ENCODE data around the gene HOXD3. TPM values are rescaled to one million over a fixed set of nuclear protein-coding genes. Genes with fewer than 3 reads are reported as not detected.

Gene HOXD3
- total and polyA plus RNA-seq, 4 donors, result 1.5 to 13.4 (median 6.0) TPM

GRCh38 chr2:176112375-176113302 is 44.5 kb upstream of the HOXD3 start:
- no peak overlapping the region for H3K27ac ChIP-seq (ENCODE audit: low read depth in 1 of 2, low read length in 2 of 2)
- H3K27me3 ChIP-seq (ENCODE audit: control insufficient read depth in 1 of 2, insufficient read depth in 2 of 2, low read length in 1 of 2), result no peaks in the 10 kb centered on the region
- WGBS, 2 donors, result 11 to 13% methylated on average over 40 of the region's 40 CpGs
- no peaks in the 10 kb centered on the region for H3K36me3 ChIP-seq (ENCODE audit: control insufficient read depth in 1 of 2, insufficient read depth in 2 of 2, low read length in 1 of 2)
- H3K4me1 ChIP-seq (ENCODE audit: control insufficient read depth in 1 of 2, insufficient read depth in 2 of 2, low read length in 2 of 2), result no peaks in the 10 kb centered on the region
- no peak for ATAC-seq (ENCODE audit: low FRiP score)
- no peak for DNase-seq
- no peaks in the 10 kb centered on the region for H3K9me3 ChIP-seq (ENCODE audit: control insufficient read depth, low read length)
- intact Hi-C loops (cut with DNase I), result no loop called here
- H3K4me3 ChIP-seq (ENCODE audit: low read length in 2 of 2), result no peak overlapping the region

DNA sequence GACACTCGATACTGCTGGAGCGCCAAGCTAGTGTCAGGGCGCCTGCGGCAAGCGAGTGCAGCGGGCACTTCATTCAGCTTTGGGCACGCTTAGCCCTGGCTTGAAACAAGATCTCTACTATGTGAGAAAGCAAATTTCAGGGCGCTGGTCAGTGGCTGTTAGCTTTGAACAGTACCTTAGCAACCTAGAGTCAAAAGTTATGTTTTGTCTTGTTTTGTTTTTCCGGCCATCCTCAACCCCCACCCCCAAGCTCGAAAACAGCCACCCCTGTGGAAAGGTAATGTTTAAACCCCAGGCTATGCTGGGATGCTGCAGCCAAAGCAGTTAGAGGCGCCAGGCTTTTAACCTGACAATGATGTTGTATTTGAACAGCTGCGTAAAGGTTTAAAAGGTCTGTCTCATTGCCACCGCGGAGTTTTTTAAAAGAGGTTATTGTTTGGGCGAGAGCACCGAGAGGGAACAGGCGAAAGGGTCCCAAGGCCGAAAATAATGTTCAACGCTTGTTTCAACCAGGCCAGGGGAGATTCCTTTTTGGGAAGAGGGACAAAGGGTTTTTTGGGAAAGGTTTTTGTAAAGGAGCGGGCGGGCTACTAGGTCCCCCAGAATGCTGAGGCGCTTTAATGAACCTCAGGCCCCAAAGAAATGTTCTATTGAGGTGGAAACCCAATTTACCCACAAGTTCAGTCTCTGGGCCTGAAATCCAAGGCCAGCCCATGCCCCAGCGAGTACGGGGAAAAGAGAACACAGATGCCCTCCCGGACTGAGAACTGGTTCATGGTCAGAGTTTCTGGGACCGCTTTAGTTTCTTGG is 42.8 kb upstream of the HOXD3 start:
- Histone ChIP-seq H3K36me3 (ENCODE audit: control insufficient read depth in 1 of 2, insufficient read depth in 2 of 2, low read length in 1 of 2) (no peaks in the 10 kb centered on the region), H3K9me3 (ENCODE audit: control insufficient read depth, low read length) (no peaks in the 10 kb centered on the region), H3K4me3 (ENCODE audit: low read length in 2 of 2) (no peak overlapping the region), H3K4me1 (ENCODE audit: control insufficient read depth in 1 of 2, insufficient read depth in 2 of 2, low read length in 2 of 2) (no peaks in the 10 kb centered on the region), H3K27ac (ENCODE audit: low read depth in 1 of 2, low read length in 2 of 2) (no peak overlapping the region), H3K27me3 (ENCODE audit: control insufficient read depth in 1 of 2, insufficient read depth in 2 of 2, low read length in 1 of 2) (no peaks in the 10 kb centered on the region)
- intact Hi-C loops (cut with DNase I), result no loop called here
- no peak for DNase-seq
- no peak for ATAC-seq (ENCODE audit: low FRiP score)
- 30 to 34% methylated on average over 26 of the region's 26 CpGs for WGBS, 2 donors

DNA sequence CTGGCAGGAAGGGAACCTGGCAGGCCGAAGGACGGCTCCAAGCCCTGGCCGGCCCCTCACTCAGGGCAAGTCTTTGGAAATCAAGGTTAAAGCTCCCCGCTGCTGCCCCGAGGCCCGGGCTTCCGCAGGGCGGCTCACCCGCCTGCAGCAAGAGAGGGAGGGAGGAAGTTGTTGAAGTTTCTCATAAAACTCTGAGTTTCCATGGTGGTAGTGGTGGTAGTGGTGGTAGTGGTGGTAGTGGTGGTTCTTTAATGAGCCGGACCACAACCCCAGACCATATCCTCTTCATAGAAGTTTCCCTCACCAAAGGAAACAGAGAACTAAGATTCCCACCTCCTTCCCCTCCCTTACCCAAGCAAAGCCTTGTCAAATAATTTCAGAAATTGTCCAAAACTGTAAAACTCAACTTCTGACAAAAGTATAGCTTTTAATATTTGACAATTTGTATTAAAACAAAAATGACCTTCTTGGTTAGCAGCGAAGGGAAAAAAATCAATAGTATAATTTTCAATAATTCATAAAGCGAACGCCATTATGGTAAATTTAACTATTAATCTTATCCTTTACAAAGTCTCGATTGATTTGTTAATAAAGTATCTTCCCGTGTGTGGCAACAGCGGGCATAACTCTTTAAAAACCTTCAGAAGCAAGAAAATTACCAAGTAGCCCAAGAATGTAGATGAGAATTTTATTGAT is 42.0 kb upstream of the HOXD3 start:
- no peak overlapping the region for H3K27ac ChIP-seq (ENCODE audit: low read depth in 1 of 2, low read length in 2 of 2)
- no peaks in the 10 kb centered on the region for H3K4me1 ChIP-seq (ENCODE audit: control insufficient read depth in 1 of 2, insufficient read depth in 2 of 2, low read length in 2 of 2)
- no peaks in the 10 kb centered on the region for H3K27me3 ChIP-seq (ENCODE audit: control insufficient read depth in 1 of 2, insufficient read depth in 2 of 2, low read length in 1 of 2)
- ATAC-seq (ENCODE audit: low FRiP score) (no peak), DNase-seq (no peak)
- no peaks in the 10 kb centered on the region for H3K9me3 ChIP-seq (ENCODE audit: control insufficient read depth, low read length)
- intact Hi-C loops (cut with DNase I), result loop anchor here in 1 of 2 donors (5.0 kb wide), 1 partner anchor 1032 kb away; no protein-coding TSS in a partner anchor
- no peaks in the 10 kb centered on the region for H3K36me3 ChIP-seq (ENCODE audit: control insufficient read depth in 1 of 2, insufficient read depth in 2 of 2, low read length in 1 of 2)
- whole genome bisulfite sequencing, 2 donors, result 36 to 42% methylated on average over 16 of the region's 16 CpGs
- no peak overlapping the region for H3K4me3 ChIP-seq (ENCODE audit: low read length in 2 of 2)

GRCh38 chr2:176115883-176116813 is 41.0 kb upstream of the HOXD3 start, which contains the start of gene HOXD10:
TSS of gene HOXD10 (plus strand) at chr2:176116778. CDS start at chr2:176116834, 56 bp downstream.
- Histone ChIP-seq H3K9me3 (ENCODE audit: control insufficient read depth, low read length) (no peaks in the 10 kb centered on the region), H3K27me3 (ENCODE audit: control insufficient read depth in 1 of 2, insufficient read depth in 2 of 2, low read length in 1 of 2) (no peaks in the 10 kb centered on the region), H3K27ac (ENCODE audit: low read depth in 1 of 2, low read length in 2 of 2) (no peak within 1 kb of the TSS), H3K4me3 (ENCODE audit: low read length in 2 of 2) (no peak within 1 kb of the TSS), H3K4me1 (ENCODE audit: control insufficient read depth in 1 of 2, insufficient read depth in 2 of 2, low read length in 2 of 2) (no peaks in the 10 kb centered on the region), H3K36me3 (ENCODE audit: control insufficient read depth in 1 of 2, insufficient read depth in 2 of 2, low read length in 1 of 2) (no peaks in the 10 kb centered on the region)
- WGBS, 2 donors, result 7% methylated on average over 54 to 66 of the region's 66 CpGs
- ATAC-seq (ENCODE audit: low FRiP score) (peak; percentile 87), DNase-seq (peak in 1 of 2 donors; percentile 89)
- intact Hi-C loops (cut with DNase I), result loop anchor here in 1 of 2 donors (5.0 kb wide), 1 partner anchor 1031 kb away; no protein-coding TSS in a partner anchor

GRCh38 chr2:176117162-176117822 is 39.8 kb upstream of the HOXD3 start:
- Histone ChIP-seq H3K27me3 (ENCODE audit: control insufficient read depth in 1 of 2, insufficient read depth in 2 of 2, low read length in 1 of 2) (no peaks in the 10 kb centered on the region), H3K27ac (ENCODE audit: low read depth in 1 of 2, low read length in 2 of 2) (no peak overlapping the region), H3K9me3 (ENCODE audit: control insufficient read depth, low read length) (no peaks in the 10 kb centered on the region), H3K36me3 (ENCODE audit: control insufficient read depth in 1 of 2, insufficient read depth in 2 of 2, low read length in 1 of 2) (no peaks in the 10 kb centered on the region), H3K4me3 (ENCODE audit: low read length in 2 of 2) (no peak overlapping the region), H3K4me1 (ENCODE audit: control insufficient read depth in 1 of 2, insufficient read depth in 2 of 2, low read length in 2 of 2) (no peaks in the 10 kb centered on the region)
- intact Hi-C loops (cut with DNase I), result loop anchor here in 1 of 2 donors (5.0 kb wide), 1 partner anchor 1030 kb away; no protein-coding TSS in a partner anchor
- DNase-seq (no peak), ATAC-seq (ENCODE audit: low FRiP score) (no peak)
- 14 to 17% methylated on average over 38 to 40 of the region's 40 CpGs for WGBS, 2 donors

DNA sequence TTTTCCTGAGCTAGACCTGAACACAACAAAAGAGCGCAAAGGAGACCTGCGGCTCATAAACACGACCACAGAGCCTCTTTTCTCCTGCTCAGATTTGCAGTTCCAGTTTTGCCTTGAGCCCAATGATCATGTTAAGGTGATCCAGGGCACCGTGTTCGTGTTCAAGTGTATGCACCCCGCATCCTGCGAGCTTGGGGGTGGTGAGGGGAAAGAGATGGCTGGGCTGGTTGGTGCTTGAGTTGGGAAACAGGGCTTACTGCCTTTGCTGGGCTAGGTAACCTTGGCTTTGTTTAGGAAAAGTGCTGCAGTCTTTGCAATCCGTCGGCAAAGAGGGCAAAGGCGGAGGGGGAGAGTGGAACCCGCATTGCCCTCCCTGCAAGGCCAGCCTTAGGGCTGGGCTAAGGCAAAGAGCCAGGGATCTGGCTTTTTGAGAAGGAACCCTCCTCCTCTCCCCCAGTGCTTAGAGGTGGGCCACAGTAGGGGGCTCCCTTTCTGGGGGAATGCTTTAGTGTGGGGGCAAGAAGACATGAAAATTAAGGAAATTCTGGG is 39.2 kb upstream of the HOXD3 start:
- H3K4me3 ChIP-seq (ENCODE audit: low read length in 2 of 2), result no peak overlapping the region
- DNase-seq (no peak), ATAC-seq (ENCODE audit: low FRiP score) (no peak)
- H3K4me1 ChIP-seq (ENCODE audit: control insufficient read depth in 1 of 2, insufficient read depth in 2 of 2, low read length in 2 of 2), result no peaks in the 10 kb centered on the region
- no peaks in the 10 kb centered on the region for H3K27me3 ChIP-seq (ENCODE audit: control insufficient read depth in 1 of 2, insufficient read depth in 2 of 2, low read length in 1 of 2)
- H3K9me3 ChIP-seq (ENCODE audit: control insufficient read depth, low read length), result no peaks in the 10 kb centered on the region
- H3K36me3 ChIP-seq (ENCODE audit: control insufficient read depth in 1 of 2, insufficient read depth in 2 of 2, low read length in 1 of 2), result no peaks in the 10 kb centered on the region
- intact Hi-C loops (cut with DNase I), result loop anchor here in 1 of 2 donors (5.0 kb wide), 1 partner anchor 1029 kb away; no protein-coding TSS in a partner anchor
- H3K27ac ChIP-seq (ENCODE audit: low read depth in 1 of 2, low read length in 2 of 2), result no peak overlapping the region
- WGBS, 2 donors, result 14 to 19% methylated on average over 11 of the region's 11 CpGs

- no peak for ATAC-seq (ENCODE audit: low FRiP score)
- H3K36me3 ChIP-seq (ENCODE audit: control insufficient read depth in 1 of 2, insufficient read depth in 2 of 2, low read length in 1 of 2), result no peaks in the 10 kb centered on the region
- DNase-seq, result no peak
- H3K27ac ChIP-seq (ENCODE audit: low read depth in 1 of 2, low read length in 2 of 2), result no peak overlapping the region
- no peak overlapping the region for H3K4me3 ChIP-seq (ENCODE audit: low read length in 2 of 2)
- no peaks in the 10 kb centered on the region for H3K4me1 ChIP-seq (ENCODE audit: control insufficient read depth in 1 of 2, insufficient read depth in 2 of 2, low read length in 2 of 2)
- intact Hi-C loops (cut with DNase I), result loop anchor here in 1 of 2 donors (5.0 kb wide), 1 partner anchor 1029 kb away; no protein-coding TSS in a partner anchor
- no peaks in the 10 kb centered on the region for H3K27me3 ChIP-seq (ENCODE audit: control insufficient read depth in 1 of 2, insufficient read depth in 2 of 2, low read length in 1 of 2)
- WGBS, 2 donors, result 23 to 24% methylated on average over 24 of the region's 24 CpGs
- no peaks in the 10 kb centered on the region for H3K9me3 ChIP-seq (ENCODE audit: control insufficient read depth, low read length)
Measured at GRCh38 chr2:176118601-176119339, 38.3 kb upstream of the HOXD3 start.
